ENCODE data around the gene KRTAP4-9. TPM values are rescaled to one million over a fixed set of nuclear protein-coding genes. Genes with fewer than 3 reads are reported as not detected.

KRTAP4-9 gene
- total and polyA plus RNA-seq, 12 donors, result not detected

DNA sequence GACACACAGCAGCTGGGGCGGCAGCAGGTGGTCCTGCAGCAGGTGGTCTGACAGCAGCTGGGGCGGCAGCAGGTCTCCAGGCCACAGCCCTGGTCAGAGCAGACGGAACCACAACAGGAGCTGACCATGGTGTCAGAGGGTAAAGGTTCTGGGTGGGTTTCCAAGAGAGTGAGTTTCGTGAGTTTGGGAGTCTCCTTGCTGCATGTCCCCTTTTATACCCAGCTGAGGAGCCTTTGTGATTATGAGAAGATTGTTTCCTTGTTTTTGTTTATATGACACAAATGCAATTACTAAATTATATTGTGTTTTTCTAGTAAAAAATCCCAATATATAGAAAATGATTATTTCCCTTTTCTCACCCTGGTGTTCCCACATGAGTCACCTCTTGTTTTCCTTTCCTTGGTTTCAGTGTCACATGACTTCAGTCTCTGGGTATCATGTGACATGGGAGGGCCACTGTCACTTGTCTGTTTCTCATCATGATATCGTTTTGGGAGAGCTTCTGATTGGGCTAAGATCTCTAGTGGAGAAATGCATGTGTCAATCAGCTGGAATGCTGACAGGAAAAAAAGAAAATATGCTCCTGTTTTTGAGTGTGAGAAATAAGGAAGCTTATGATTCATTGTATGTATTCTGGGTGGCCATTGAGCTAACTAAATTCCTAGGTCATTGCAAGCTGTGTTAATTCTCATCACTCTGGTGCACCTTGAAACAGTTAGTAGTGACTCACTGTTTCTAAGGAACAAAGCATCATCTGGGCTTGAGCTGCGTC is 35.4 kb downstream of the KRTAP4-9 start, which contains the start of gene KRTAP4-6:
Gene KRTAP4-6 (minus strand): TSS at position 185 of the 772 bp plus-strand sequence. CDS start 57 bp downstream, at position 128.
- no peak for DNase-seq
- WGBS, 4 donors, result 74 to 84% (median 80%) methylated on average over 5 to 6 of the region's 6 CpGs
- Histone ChIP-seq H3K9me3 (replicated peaks in 1 of 3) (peaks cover 0 to 4% (median 0%) of the 10 kb centered on the region in 3 donors), H3K36me3 (replicated peaks in 1 of 2) (no peaks in the 10 kb centered on the region), H3K4me1 (replicated peaks in 1 of 2) (no peaks in the 10 kb centered on the region), H3K27me3 (no peaks in the 10 kb centered on the region), H3K27ac (no peak within 1 kb of the TSS), H3K4me3 (no peak within 1 kb of the TSS)
- intact Hi-C loops (cut with DNase I), result no loop called here
- TF ChIP-seq CTCF (IDR thresholded peaks at IDR 0.05), result no peak
- no peak for TF ChIP-seq POLR2A (IDR thresholded peaks at IDR 0.05)

- intact Hi-C loops (cut with DNase I), result no loop called here
- DNase-seq, result no peak
- Histone ChIP-seq H3K4me1 (replicated peaks in 1 of 2) (no peaks in the 10 kb centered on the region), H3K27me3 (no peaks in the 10 kb centered on the region), H3K9me3 (replicated peaks in 1 of 3) (peaks cover 0 to 4% (median 0%) of the 10 kb centered on the region in 3 donors), H3K4me3 (no peak overlapping the region), H3K27ac (no peak overlapping the region), H3K36me3 (replicated peaks in 1 of 2) (no peaks in the 10 kb centered on the region)
- TF ChIP-seq POLR2A (IDR thresholded peaks at IDR 0.05) (no peak), CTCF (IDR thresholded peaks at IDR 0.05) (no peak)
These were observed 36.2 kb downstream of the KRTAP4-9 start for GRCh38 chr17:41141361-41141760.

GRCh38 chr17:41144846-41145245 is 39.7 kb downstream of the KRTAP4-9 start:
- Histone ChIP-seq H3K36me3 (replicated peaks in 1 of 2) (no peaks in the 10 kb centered on the region), H3K4me1 (replicated peaks in 1 of 2) (no peaks in the 10 kb centered on the region), H3K27ac (no peak overlapping the region), H3K9me3 (replicated peaks in 1 of 3) (peaks cover 0 to 4% (median 0%) of the 10 kb centered on the region in 3 donors), H3K27me3 (peaks cover 5% of the 10 kb centered on the region), H3K4me3 (no peak overlapping the region)
- no peak for TF ChIP-seq CTCF (IDR thresholded peaks at IDR 0.05)
- TF ChIP-seq POLR2A (IDR thresholded peaks at IDR 0.05), result no peak
- WGBS, 4 donors, result 81 to 93% (median 84%) methylated on average over 1 of the region's 1 CpG
- intact Hi-C loops (cut with DNase I), result no loop called here
- DNase-seq, result no peak

DNA sequence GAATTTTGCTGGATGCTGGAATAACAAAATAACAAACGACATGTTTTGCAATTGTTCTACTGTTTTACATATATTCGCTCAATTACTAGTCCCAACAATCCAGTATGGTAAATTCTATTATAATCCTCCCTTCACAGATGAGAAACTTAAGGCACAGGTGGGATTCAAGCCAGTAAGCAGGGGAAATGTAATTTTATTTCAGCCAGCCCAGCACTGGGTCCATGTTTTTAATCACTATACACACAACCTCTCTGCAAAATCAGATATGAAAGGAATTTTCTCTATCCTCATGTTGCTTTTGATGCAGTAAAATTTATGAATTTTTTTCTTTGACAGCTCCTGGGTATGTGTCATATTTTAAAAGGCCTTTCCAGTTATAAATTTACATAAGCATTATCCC is 40.1 kb downstream of the KRTAP4-9 start:
- WGBS, 4 donors, result 78 to 87% (median 79%) methylated on average over 2 of the region's 2 CpGs
- Histone ChIP-seq H3K9me3 (replicated peaks in 1 of 3) (peaks cover 0 to 4% (median 0%) of the 10 kb centered on the region in 3 donors), H3K27me3 (peaks cover 5% of the 10 kb centered on the region), H3K36me3 (replicated peaks in 1 of 2) (no peaks in the 10 kb centered on the region), H3K4me1 (replicated peaks in 1 of 2) (no peaks in the 10 kb centered on the region), H3K27ac (no peak overlapping the region), H3K4me3 (no peak overlapping the region)
- intact Hi-C loops (cut with DNase I), result no loop called here
- DNase-seq, result no peak
- no peak for TF ChIP-seq POLR2A (IDR thresholded peaks at IDR 0.05)
- TF ChIP-seq CTCF (IDR thresholded peaks at IDR 0.05), result no peak

All from adrenal gland (tissue), 12 donors.